Measurements from ENCODE around the gene PRKACB.
"Not testable (repeated sequence)": the region's sequence is repeated elsewhere in the genome, so short reads cannot be mapped to it uniquely, and the experiment has no call there.

PRKACB gene

DNA sequence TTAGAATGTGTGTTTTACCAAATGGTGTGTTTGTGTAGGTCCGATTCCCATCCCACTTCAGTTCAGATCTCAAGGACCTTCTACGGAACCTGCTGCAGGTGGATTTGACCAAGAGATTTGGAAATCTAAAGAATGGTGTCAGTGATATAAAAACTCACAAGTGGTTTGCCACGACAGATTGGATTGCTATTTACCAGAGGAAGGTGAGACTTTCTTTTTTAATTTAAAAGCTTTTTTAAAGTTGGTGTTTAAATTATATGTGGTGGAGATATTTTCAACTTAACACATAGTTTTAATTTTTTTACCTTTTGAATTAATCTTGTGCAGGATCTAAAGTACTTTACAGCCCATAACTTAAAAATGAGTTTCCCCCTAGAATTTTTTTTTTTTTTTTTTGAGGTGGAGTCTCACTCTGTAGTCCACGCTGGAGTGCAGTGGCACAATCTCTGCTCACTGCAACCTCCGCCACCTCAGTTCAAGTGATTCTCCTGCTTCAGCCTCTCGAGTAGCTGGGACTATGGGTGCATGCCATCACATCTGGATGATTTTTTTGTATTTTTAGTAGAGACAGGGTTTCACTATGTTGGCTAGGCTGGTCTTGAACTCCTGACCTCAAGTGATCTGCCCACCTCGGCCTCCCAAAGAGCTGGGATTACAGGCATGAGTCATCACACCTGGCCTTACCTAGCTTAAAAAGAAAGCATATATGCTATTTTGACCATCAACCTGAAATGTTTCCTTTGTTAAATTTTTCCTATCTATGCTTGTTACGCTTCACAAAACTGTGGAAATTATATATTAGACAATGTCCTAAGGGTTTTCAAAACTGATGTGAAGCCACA is 70.3 kb downstream of the PRKACB start:
- no peak overlapping the region for H3K4me3 ChIP-seq (ENCODE audit: low read depth, low read length)

DNA sequence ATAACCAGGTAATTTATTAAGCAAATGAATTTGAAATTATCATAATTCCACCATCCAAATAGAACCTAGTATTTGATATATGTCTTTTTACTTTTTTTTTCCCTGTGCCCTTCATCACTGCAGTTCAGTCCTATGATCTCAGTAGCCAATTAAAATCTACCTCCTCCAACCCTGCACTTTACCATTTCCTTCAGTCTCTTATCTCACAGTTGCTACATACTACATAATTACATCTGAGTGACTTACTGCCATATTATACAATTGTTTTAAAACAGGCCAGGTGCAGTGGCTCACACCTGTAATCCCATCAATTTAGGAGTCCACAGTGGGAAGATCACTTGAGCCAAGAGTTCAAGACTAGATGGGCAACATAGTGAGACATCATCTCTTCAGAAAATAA is 73.2 kb downstream of the PRKACB start:
- H3K4me3 ChIP-seq (ENCODE audit: low read depth, low read length), result no peak overlapping the region

DNA sequence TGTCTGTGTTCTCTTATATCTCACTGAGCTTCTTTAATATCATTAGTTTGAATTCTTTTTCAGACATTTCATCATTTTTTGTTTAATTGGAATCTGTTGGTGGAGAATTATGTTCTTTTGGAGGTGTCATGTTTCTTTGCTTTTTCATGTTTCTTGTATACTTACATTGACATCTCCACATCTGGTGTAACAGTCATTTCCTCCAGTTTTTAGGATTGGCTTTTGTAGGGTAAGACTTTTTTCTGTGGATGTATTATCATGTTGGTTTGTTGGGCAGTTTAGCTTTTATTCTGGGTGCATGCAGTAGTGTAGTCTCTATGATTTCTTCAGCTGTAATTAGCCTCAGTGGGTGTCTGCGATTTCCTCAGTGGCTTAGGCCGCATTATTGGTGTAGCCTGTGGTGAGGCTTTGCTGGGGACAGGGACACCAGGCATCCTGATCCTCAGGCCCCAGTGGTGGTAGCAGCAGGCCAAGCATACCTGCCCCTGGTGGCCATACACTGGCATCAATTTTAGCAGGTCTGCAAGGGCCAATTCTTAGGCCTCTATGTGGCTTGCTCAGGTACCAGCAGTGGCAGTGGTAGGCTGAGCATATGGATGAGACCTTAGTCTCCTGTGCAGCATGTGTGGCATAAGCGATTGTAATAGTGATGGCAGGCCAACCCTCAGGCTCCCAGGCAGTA is 79.8 kb downstream of the PRKACB start:
- no peak overlapping the region for H3K4me3 ChIP-seq (ENCODE audit: low read depth, low read length)

DNA sequence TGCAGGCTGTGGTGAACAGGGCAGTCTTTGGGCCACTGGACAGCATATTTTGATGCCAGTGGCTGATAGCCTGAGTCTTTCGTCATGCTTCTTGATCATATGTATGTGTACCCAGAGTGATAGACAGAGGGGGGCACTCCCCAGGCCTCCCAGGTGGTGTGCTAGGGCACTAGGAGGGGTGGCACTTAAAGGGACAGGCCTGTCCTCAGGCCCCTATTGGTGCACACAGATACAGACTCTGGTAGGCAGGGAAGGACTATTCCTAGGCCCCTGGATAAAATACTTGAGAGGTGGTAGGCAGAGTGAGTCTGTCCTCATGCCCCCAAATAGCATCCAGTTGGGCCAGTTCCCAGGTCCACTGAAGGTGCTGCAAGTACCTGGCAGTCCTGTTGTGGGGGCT is 80.8 kb downstream of the PRKACB start:
- no peak overlapping the region for H3K4me3 ChIP-seq (ENCODE audit: low read depth, low read length)

DNA sequence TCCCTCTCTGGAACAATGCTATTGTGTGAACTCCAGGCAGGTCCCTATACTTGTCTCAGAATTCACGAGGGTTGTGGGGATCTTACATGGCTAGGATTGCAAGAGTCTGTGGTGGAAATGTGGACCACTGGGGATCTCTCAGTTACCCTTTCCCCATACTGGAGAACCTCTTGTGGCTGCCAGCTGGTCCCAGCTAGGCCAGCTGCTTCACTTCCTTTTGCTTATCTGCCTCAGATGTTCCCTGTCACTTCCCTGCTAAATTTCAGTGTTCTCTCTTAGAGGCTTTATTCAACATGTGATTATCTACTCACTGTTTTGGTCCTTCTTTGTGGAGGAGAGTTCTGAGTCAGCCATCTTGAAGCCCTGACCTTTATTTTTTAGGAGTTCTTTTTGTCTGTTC is 81.6 kb downstream of the PRKACB start:
- no peak overlapping the region for H3K4me3 ChIP-seq (ENCODE audit: low read depth, low read length)

DNA sequence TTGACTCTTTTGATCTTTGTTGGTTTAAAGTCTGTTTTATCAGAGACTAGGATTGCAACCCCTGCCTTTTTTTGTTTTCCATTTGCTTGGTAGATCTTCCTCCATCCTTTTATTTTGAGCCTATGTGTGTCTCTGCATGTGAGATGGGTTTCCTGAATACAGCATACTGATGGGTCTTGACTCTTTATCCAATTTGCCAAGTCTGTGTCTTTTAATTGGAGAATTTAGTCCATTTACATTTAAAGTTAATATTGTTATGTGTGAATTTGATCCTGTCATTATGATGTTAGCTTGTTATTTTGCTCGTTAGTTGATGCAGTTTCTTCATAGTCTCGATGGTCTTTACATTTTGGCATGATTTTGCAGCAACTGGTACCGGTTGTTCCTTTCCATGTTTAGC is 88.6 kb downstream of the PRKACB start:
- H3K4me3 ChIP-seq (ENCODE audit: low read depth, low read length), result not testable (repeated sequence)

DNA sequence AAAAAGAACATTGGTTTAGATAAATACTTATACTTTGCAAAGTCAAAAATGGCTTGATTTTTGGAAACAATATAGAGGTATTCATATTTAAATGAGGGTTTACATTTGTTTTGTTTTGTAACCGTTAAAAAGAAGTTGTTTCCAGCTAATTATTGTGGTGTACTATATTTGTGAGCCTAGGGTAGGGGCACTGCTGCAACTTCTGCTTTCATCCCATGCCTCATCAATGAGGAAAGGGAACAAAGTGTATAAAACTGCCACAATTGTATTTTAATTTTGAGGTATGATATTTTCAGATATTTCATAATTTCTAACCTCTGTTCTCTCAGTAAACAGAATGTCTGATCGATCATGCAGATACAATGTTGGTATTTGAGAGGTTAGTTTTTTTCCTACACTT is 92.2 kb downstream of the PRKACB start:
- H3K4me3 ChIP-seq (ENCODE audit: low read depth, low read length), result no peak overlapping the region

DNA sequence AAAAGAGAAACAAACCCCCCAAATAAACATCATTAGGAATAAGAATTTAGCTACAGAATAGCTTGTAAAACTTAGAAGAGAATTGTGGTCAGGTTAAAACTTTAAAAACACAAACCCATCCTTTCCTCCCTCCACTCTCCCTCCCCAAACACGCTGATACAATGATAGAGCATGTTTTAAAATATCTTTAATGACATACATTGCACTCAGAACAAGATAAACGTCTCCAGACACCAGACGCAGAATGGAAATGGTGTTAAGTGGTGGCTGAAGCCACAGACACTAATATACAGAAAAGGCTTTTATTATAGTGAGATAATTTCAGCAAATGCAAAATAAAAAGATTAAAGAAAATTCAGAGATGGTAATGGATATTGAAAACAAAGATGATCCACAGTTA is 98.6 kb downstream of the PRKACB start:
- no peak overlapping the region for H3K4me3 ChIP-seq (ENCODE audit: low read depth, low read length)

DNA sequence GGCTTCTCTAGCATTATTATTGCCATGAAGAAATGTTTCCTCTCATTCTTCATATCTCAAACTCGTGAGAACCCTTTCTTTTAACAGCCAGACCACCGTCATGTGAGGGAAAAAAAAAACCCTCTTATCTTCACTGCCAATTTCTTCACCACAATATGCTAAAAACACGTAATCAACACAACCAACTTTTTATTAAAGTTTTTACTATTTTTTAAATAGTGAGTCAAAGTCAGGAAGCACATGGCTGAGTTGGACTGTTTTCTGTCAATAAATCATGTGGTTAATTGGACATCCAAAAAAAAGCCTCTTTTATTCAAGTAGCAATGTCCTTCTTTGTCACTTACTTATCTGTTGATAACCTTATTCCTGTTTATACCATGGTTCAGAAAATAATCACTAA is 101.5 kb downstream of the PRKACB start:
- no peak overlapping the region for H3K4me3 ChIP-seq (ENCODE audit: low read depth, low read length)

DNA sequence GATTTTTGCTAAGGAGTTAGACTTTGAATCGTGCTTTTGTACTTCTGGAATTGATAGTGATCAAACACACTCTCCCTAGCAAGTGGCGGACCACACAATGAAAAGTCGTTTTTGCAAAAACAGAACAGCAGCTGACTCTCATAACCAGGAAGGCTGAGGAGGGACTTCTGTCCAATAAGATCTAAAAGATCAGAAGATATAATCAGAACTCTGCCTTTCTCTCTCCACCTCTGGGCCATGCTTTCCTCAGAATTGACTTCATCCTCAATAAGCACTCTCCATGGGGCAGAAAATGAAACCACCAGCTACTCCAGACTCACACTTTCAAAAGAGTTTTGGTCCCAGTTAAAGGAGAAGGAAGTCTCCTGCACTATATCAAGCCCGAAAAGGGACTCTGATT is 102.1 kb downstream of the PRKACB start:
- no peak overlapping the region for H3K4me3 ChIP-seq (ENCODE audit: low read depth, low read length)

DNA sequence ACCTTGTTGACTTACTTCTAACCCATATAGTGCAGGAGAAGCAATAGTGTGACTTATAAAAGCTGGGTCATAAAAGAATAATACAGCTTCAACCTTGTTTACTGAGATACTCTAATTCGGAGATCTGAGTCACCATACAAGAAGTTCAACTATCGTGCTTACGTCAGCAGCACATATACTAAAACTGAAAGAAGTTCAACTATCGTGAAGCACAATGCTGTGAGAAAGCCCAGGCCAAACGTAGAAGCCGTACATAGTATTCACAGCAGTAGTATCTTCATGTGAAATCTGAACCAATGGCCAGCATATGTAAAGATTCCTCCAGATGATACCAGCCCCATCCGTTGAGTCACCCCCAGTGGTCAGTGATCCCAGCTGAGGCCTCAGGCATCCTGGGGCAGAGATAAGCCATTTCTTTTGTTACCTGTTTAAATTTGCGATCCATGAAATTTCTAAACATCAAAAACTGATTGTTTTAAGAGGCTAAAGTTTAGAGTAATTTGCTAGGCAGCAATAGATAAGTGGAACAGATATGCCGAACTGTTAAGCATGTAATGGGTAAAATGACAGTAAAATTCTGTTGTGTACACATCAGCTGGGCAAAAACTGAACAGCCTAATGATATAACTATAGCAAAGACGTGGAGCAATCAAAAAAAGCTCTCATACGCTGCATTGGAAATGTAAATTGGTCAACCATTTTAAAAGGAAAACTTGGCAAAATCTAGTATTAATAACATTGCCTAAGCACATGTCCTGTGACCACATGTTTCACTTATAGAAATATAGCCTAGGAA is 103.6 kb downstream of the PRKACB start:
- no peak overlapping the region for H3K4me3 ChIP-seq (ENCODE audit: low read depth, low read length)

DNA sequence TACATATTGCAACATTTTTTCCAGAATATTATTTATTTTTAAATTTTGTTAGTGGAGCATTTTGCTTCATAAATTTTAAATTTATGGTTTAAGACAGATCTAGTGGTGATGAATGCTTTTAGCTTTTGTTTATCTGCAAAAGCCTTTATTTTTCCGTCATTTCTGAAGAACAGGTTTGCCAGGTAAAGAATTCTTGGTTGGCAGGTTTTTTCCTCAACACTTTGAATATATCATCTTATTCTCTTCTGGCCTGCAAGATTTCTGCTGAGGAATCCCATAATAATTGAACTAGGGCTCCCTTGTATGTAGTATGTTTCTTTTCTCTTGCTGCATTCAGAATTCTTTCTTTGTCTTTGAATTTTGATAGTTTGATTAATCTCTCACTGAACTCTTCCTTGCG is 106.6 kb downstream of the PRKACB start:
- H3K4me3 ChIP-seq (ENCODE audit: low read depth, low read length), result no peak overlapping the region

DNA sequence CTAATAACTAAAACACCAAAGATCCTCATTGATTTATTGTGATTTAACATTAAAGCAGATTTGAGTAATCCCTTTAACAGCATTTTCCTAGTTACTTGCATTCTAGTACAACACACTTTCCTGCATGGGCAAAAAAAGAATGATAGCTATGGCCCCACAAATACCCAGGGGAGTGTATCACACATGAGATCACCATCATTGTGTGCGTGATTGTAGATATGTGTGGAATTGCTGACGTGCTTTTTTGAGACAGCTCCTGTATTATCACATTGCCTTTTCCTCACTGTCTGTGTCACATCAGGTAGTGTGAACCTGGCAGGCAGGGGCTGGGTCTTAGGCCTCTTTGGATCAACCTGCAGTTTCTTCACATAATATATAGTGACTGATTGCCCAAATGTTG is 109.0 kb downstream of the PRKACB start:
- H3K4me3 ChIP-seq (ENCODE audit: low read depth, low read length), result no peak overlapping the region

DNA sequence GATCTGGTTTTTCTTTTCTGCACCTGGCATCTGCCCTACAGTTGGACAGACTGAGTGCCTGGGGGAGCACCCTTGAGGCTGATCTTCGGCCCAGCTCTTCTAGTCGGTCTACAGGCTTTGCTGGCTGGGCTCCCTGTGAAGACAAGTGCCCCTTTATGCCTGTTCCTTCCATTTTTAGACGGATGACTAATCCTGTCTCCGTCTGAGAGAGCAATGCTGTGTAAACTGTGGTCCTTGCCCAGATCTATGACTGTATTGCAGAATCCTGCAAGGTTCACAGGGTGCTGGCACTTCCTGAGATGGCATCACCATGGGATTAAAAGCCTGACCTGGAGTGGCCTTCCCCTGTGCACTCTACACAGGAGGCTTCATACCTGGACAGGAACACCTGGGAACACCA is 109.8 kb downstream of the PRKACB start:
- H3K4me3 ChIP-seq (ENCODE audit: low read depth, low read length), result no peak overlapping the region

DNA sequence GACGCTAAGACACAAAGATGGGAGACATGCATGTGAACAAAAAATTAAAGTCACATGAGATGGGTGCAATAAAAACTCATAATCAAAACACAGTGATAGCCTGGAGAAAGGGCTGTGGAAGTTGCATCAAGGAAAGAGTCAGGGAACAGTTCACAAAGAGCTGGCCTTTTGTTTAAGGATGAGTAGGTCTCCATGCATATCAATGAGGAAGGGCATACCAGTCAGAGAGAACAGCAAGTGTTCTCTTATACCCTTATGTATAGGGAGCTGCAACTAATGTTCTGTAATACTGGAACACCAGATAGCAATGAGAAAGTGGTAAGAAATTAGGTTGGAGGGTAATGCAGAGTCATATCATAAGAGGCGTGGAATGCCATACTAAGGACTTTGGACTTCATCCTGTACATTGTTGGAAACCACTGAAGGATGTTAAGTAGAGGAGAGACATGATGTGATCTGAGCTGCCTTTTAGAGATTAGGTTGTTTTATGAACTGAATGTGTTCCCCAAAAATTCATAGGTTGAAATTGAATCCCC is 110.7 kb downstream of the PRKACB start:
- no peak overlapping the region for H3K4me3 ChIP-seq (ENCODE audit: low read depth, low read length)

DNA sequence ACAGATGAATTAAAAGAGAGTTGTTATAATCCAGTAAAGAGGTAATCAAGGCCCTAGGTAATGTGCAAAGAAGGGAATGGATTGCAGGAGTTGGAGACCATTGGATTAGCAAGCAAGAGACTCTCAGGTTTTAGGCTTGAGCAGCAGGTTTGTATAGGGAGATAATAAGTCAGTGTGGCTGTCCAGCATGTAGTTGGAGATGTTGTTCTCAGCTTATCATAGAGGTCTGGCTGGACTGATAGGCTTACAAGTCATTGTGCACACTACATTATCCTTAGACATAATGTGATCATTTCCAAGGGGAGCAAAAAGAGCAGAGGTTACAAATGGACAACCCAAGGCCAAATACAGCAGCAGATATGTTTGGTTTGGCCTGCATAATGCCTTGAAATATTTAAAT is 111.5 kb downstream of the PRKACB start:
- H3K4me3 ChIP-seq (ENCODE audit: low read depth, low read length), result no peak overlapping the region

DNA sequence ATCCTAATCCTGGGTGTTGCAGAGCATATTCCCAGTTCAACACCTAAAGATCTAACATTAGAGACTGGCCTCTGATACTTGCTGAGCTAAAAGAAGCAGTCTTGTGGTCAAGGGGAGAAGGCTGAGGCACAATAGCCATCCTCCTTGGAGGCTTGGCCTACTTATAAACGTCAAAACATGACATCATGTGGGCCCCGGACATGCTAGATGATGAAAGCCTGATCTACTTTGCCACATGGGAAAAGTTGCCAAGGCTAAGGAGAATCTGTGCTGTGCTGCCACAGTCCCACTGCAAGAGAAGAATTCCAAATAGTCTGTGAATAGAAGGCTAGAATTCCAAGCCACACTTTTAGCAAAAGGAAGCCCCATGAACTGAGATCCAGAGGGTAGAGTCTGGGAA is 113.5 kb downstream of the PRKACB start:
- H3K4me3 ChIP-seq (ENCODE audit: low read depth, low read length), result no peak overlapping the region

DNA sequence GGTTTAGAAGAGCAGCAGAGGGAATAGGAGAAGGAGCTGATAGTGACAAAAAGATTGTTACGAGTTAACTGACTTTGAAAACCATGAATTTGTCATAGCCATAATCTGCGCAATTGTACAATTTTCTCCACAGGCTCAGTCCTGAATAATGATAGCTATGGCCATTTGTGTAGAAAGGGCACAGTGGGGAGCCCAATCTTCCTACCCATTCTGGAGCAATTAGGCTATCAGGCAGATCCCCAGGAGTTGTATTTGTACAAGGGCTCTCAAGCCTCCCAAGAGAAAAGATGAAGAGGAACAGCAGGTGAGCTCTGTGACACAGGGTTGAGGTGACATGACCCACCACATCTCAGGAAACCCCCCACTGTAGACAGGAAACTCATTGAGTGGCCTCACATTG is 115.3 kb downstream of the PRKACB start:
- H3K4me3 ChIP-seq (ENCODE audit: low read depth, low read length), result no peak overlapping the region

DNA sequence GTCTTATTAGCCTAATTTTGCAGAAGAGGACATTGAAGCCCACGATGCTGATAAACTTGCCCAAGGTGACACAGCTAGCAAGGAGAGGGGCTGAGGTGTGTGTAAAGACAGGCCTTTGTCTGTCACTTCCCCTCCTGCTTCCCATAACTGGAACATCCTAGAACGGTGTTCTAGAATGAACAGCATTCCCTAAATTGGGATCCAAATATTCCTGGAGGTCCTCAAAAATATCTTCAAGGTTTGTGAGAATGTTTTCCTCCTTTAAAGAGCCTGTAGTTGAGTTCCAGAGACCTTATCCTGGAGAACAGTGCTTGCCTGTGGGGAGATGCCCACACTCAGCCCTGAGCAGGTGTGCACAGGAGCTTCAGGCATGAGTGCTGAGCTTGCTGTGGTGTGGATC is 115.9 kb downstream of the PRKACB start:
- no peak overlapping the region for H3K4me3 ChIP-seq (ENCODE audit: low read depth, low read length)

DNA sequence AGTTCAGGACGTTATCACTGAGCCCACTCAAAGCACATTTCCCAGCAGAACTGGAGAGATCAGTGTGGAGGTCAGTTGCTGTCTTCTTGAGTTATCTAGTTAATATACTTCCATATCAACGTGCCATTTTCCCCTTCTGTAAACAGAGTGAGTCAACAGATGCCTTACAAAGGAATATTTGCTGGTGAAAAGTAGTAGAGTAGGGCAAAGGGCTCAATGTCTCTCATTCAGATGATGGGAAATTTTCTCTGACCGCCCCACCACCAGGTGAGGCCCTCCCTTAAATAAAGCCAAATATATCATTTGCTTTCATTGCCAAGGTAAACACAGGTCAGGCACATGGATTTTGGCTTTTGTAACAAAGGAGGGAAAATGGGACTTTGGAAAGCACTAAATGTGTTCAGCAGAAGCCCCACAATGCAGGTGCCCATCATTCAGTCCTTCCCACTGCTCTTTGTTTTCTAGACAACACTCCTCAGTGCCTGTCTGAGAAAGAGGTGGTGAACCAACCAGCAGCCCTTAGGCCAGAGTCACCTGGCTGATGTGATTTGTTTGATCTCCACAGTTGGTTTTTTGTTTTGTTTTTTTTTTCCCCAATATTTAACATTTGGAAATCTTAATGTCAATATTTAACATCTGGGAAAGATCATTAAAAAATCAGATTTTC is 116.9 kb downstream of the PRKACB start:
- no peak overlapping the region for H3K4me3 ChIP-seq (ENCODE audit: low read depth, low read length)

DNA sequence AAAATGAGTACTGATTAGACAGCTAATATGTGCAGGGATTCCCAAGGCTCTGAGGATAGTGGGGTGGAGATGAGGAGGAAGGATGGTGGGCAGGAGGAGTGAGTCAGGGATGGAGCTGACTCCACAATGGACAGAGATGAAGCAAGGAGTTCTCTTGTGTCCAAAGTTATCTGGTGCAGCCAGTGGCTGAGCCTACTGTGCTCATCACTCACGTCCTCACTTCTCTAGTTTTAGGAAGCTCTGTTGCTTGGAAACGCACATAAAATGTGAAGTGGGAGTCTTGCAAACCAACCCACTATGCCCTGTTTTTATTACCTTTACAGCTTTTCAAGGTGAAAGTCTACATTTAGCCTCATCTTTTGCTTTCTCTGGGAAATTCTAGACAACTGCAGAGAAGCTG is 120.9 kb downstream of the PRKACB start:
- no peak overlapping the region for H3K4me3 ChIP-seq (ENCODE audit: low read depth, low read length)
